Upper lobe of right lung (tissue), 1 donor: ENCODE results near the gene ZCCHC17. TPM values are rescaled to one million over a fixed set of nuclear protein-coding genes. Genes with fewer than 3 reads are reported as not detected.

Experiments
- ATAC-seq: fragments of 200-7000 bp; cut with Tn5 transposase; one replicate; pipeline ENCODE4 v1.9.1; 2020; ENCODE audit warnings: mild to moderate bottlenecking, moderate library complexity
- DNase-seq: peaks from one replicate; pipeline ENCODE4 v3.0.0-alpha.2; 2020
- H3K27ac ChIP-seq: fragments of 200-600 bp; one replicate; pipeline ENCODE4 v1.8.0; 2022
- H3K27me3 ChIP-seq: fragments of 200-600 bp; one replicate; pipeline ENCODE4 v1.8.0; 2022; ENCODE audit warnings: mild to moderate bottlenecking
- H3K36me3 ChIP-seq: fragments of 200-600 bp; one replicate; pipeline ENCODE4 v1.8.0; 2022
- H3K4me1 ChIP-seq: fragments of 200-600 bp; one replicate; pipeline ENCODE4 v1.8.0; 2022
- H3K4me3 ChIP-seq: fragments of 200-600 bp; one replicate; pipeline ENCODE4 v1.8.0; 2022; ENCODE audit warnings: mild to moderate bottlenecking
- H3K9me3 ChIP-seq: fragments of 200-600 bp; one replicate; pipeline ENCODE4 v1.8.0; 2022
- CTCF ChIP-seq: fragments of 200-600 bp; IDR thresholded peaks from one replicate; pipeline ENCODE4 v1.8.0; 2022; ENCODE audit warnings: antibody characterized with exemption
- intact Hi-C: fragments of 100-400 bp; cut with DNase I; formaldehyde crosslinking; loops from one replicate; pipeline ENCODE4 v1.11.0; 2022
- total RNA-seq: library from RNA; stranded (reverse); fragmentation: NEBNext Ultra II Directional; extraction: Animal tissue kit (Norgen Biotek cat#: 25700); gene quantifications from one replicate; pipeline ENCODE4 v1.2.1, GENCODE V29; 2021
- donor health status: DM: no; HTN: yes; CAD: no; lungs with severe emphysema.

ZCCHC17 gene
- total RNA-seq, 1 donor from 2014 or later = 16.0 TPM

- TF ChIP-seq CTCF = no peak
- ATAC-seq = no peak
These were observed 73.7 kb downstream of the ZCCHC17 start for GRCh38 chr1:31370565-31370964.

GRCh38 chr1:31371121-31371959 lies 74.5 kb downstream of the ZCCHC17 start:
- no peak overlapping the region for H3K27ac ChIP-seq

More at GRCh38 chr1:31370565-31370964, 73.7 kb downstream of the ZCCHC17 start:
- peaks cover 14% of the 10 kb centered on the region for H3K4me1 ChIP-seq
- no peak overlapping the region for H3K4me3 ChIP-seq
- intact Hi-C loops = no loop called here
- no peak overlapping the region for H3K27ac ChIP-seq
- H3K9me3 ChIP-seq = no peaks in the 10 kb centered on the region
- DNase-seq = no peak
- H3K27me3 ChIP-seq = no peaks in the 10 kb centered on the region
- H3K36me3 ChIP-seq = peaks cover 2% of the 10 kb centered on the region

GRCh38 chr1:31372051-31372450 lies 75.2 kb downstream of the ZCCHC17 start:
- no peaks in the 10 kb centered on the region for H3K27me3 ChIP-seq
- no peak overlapping the region for H3K27ac ChIP-seq
- no peaks in the 10 kb centered on the region for H3K9me3 ChIP-seq

More at GRCh38 chr1:31371121-31371959, 74.5 kb downstream of the ZCCHC17 start:
- DNase-seq (no peak), ATAC-seq (no peak)
- Histone ChIP-seq H3K36me3 (no peaks in the 10 kb centered on the region), H3K4me3 (peak overlapping the region; percentile 52), H3K27me3 (no peaks in the 10 kb centered on the region), H3K4me1 (peaks cover 14% of the 10 kb centered on the region), H3K9me3 (no peaks in the 10 kb centered on the region)
- no peak for TF ChIP-seq CTCF
- intact Hi-C loops = no loop called here

GRCh38 chr1:31372751-31373055 lies 75.9 kb downstream of the ZCCHC17 start:
- no peak for TF ChIP-seq CTCF
- Histone ChIP-seq H3K27ac (peak overlapping the region; percentile 77), H3K4me1 (peaks cover 14% of the 10 kb centered on the region), H3K36me3 (no peaks in the 10 kb centered on the region), H3K4me3 (peak overlapping the region; percentile 52), H3K9me3 (no peaks in the 10 kb centered on the region), H3K27me3 (no peaks in the 10 kb centered on the region)
- intact Hi-C loops = no loop called here
- DNase-seq (no peak), ATAC-seq (no peak)

More at GRCh38 chr1:31372051-31372450, 75.2 kb downstream of the ZCCHC17 start:
- Histone ChIP-seq H3K4me3 (peak overlapping the region; percentile 52), H3K36me3 (no peaks in the 10 kb centered on the region), H3K4me1 (peaks cover 14% of the 10 kb centered on the region)
- ATAC-seq (no peak), DNase-seq (no peak)
- no peak for TF ChIP-seq CTCF
- intact Hi-C loops = no loop called here

- Histone ChIP-seq H3K4me3 (peak within 1 kb of the TSS; percentile 52), H3K27ac (peak within 1 kb of the TSS; percentile 77), H3K36me3 (no peaks in the 10 kb centered on the region), H3K27me3 (no peaks in the 10 kb centered on the region), H3K4me1 (peaks cover 14% of the 10 kb centered on the region), H3K9me3 (no peaks in the 10 kb centered on the region)
- DNase-seq (peak; percentile 89), ATAC-seq (peak; percentile 87)
- intact Hi-C loops = no loop called here
- TF ChIP-seq CTCF = no peak
These were observed 76.4 kb downstream of the ZCCHC17 start, which contains the start of gene FABP3 for GRCh38 chr1:31373056-31373896. Gene FABP3 (minus strand): TSS chr1:31373076. CDS start chr1:31373014, 62 bp downstream.
